ENCODE results near the gene TOX3. TPM values are rescaled to one million over a fixed set of nuclear protein-coding genes. Genes with fewer than 3 reads are reported as not detected.

TOX3 gene
- total and polyA plus RNA-seq, 2 of the 13 experiments (the other 11 are each of a cell fraction or from before 2014, with no cell fraction given), result 14.5 to 98.6 TPM

GRCh38 chr16:52451971-52452421, 94.9 kb downstream of the TOX3 start (continued):
- TF ChIP-seq MBNL3 (CRISPR knock-in tag; conservative IDR thresholded peaks at IDR 0.05), result no peak
- TF ChIP-seq ZNF609 (CRISPR knock-in tag; IDR thresholded peaks at IDR 0.05; ENCODE audit: borderline replicate concordance), result no peak; the same call in 1 of the 2 replicates
- TF ChIP-seq PAXIP1 (CRISPR knock-in tag; conservative IDR thresholded peaks at IDR 0.05), result peak; percentile 63
- no peak for TF ChIP-seq STAT6 (CRISPR knock-in tag; IDR thresholded peaks at IDR 0.05; ENCODE audit: borderline replicate concordance)
- peak; percentile 46 for TF ChIP-seq TEAD3 (CRISPR knock-in tag; optimal IDR thresholded peaks at IDR 0.05; ENCODE audit: borderline replicate concordance)
- 0 out of 2 replicates have a peak, but pooled peaks have one; percentile 32 for TF ChIP-seq PHF21A (CRISPR knock-in tag; IDR thresholded peaks at IDR 0.05)
- TF ChIP-seq ZNF703 (CRISPR knock-in tag; IDR thresholded peaks at IDR 0.05; ENCODE audit: borderline replicate concordance), result no peak
- peak; percentile 52; the same call in 1 of the 2 replicates for TF ChIP-seq NR2F6 (IDR thresholded peaks at IDR 0.05)
- TF ChIP-seq NR2F6 (CRISPR knock-in tag; IDR thresholded peaks at IDR 0.05), result peak; percentile 36
- peak; percentile 26; the same call in 1 of the 2 replicates for TF ChIP-seq TCF7L2 (IDR thresholded peaks at IDR 0.05; ENCODE audit: low read depth, low read length)
- peak; percentile 65; the same call in 1 of the 2 replicates for TF ChIP-seq TBX3 (IDR thresholded peaks at IDR 0.05; ENCODE audit: borderline replicate concordance)
- TF ChIP-seq XBP1 (CRISPR knock-in tag; IDR thresholded peaks at IDR 0.05), result no peak
- TF ChIP-seq ATF7-NPFF (CRISPR knock-in tag; IDR thresholded peaks at IDR 0.05; ENCODE audit: low read depth), result no peak
- no peak for TF ChIP-seq TFAP4 (IDR thresholded peaks at IDR 0.05; ENCODE audit: borderline replicate concordance, low read depth)
